Measurements from ENCODE around the gene PLCB4.

The PLCB4 gene

DNA sequence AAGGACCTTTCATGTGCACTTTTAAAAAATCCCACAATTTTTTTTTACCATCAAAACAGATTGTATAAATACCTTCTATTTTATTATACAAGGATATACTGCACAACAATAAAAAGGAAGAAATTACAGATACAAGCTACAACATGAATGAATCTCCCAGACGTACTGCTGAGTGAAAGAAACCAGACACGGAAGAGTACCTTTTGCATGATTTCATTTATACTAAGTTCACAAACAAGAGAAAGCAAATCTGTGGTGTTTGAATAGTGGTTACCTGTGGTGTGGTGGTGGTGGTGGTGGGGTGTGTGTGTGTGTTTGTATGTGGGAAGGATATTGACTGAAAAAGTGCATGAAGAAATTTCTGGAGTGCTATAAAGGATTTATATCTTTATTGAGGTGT, 6.8 kb upstream of the PLCB4 start:
- no peak for DNase-seq

DNA sequence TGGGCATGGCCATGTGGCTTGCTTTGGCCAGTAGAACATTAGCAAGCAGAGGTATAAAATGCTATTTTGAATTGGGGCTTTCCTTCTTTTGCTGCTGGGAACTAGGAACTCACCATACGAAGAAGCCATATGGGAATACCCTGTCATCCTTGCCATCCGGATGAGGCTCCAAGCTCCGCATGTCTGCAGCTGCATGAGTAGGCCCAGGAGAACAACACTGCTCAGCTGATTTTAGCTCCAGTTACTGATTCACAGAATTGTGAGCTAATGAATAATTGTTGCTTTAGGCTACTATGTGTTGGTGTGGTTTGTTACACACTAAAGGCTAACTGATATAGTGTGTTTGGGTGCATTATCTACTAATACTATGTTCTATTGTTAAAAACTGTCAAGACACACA, 2.7 kb upstream of the PLCB4 start:
- DNase-seq, result no peak

DNA sequence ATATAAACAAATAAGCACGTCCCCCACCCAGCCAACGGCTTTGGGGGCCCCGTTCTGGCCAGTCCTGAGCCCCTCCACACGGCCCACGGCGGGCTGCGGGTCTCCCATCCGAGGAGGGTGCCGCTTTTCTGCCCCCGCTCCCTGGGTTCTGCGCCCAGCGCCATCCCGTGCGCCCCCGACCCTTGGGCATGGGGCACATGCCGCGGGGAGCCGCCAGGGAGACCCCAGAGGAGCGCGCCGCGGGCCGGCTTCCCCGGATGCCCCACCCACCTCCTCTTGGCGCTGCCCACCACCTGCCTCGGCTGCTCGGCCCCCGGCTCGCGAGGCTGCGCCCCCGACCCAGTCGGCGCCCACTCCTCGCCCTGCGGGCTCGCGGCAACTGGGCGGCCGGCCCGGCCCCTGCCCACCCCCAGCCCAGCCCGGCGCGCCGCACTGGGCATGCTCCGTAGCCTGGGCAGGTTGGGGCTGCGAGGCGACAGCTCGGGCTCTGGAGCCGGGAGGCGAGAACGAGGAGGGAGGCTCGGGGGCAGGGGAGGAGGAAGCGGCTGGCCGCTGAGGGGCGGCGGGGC, 570 bp upstream of the PLCB4 start:
- peak; percentile 83 for DNase-seq

DNA sequence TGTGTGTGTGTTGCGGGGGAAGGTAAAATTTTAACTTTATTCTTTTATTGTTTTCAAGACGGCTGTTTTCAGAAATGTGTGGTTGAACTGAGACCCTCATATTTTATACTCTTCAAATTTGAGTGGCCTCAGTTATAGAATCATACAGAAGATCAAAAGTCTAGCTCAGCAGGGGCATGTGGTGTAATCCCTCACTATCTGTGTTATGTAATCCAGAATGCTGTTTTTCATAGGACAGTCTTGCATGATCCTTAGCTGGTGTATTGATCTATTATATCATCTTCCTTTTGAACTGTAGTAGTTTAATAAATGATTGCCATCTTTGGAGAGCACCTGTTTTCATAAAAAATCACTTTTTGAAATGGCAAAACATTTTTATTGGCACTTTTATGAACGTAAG, 1.4 kb downstream of the PLCB4 start:
- DNase-seq, result no peak

DNA sequence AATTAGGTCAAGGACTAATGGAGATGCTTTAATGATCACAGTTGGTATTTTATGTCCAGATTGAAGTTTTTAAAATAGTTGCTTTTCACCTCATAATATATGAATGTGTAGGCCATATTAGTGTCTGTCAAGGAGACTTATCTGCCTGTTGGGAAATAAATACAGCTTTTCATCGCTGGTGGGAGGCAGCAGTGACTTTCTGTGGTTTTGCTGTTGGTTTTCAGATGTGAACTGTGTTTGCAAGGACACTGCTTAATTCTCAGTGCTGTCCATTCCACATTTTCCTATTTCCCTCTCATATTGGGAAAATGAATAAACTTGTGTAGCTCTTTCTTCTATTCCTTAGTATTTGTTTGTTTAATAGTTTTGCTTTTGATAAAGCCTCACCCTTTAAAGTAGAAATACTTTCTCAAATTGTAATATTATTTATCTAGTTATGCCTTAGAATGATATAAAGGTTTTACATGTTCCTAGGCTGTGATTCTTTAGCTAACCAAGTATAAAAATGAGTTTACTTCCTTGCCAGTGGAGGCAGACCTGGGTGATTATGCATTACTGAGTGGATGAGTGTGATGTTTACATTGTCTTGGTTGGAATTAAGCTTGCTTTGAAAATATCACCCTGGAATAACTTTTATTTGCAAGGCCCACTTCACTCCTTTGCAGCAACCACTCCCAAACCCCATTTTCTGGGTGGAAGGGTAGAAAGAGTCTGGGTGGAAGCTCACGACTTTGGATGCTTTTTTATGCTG, 3.3 kb downstream of the PLCB4 start:
- no peak for DNase-seq

DNA sequence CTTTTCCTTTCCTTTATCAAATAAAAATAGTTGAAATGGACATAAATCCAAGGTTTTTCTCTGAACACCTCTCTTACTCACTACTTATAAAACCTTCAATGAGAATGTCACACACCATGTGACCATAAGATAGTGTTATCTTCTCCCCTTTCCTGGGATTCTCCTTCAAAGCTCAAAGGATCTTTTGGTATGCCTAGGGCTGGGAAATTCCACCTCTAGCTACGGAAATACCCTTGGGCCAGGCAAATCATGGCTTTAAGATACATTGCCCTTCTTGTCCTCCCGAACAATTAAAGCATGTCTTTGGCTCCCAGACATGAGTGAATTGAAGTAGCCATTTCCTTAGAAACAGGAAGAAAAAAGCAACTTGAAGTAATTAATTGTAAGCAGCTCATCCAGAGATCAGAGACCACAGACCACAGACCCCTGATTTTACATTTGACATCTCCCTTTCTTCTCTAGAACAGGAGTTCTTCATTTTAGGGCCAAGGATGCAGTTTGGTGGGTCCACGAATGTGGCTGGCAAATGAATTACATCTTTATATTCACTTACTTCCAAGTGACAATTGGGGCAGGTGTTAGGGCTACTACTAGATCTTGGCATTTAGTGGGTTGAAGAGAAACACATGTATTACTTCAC, 4.1 kb downstream of the PLCB4 start:
- no peak for DNase-seq

DNA sequence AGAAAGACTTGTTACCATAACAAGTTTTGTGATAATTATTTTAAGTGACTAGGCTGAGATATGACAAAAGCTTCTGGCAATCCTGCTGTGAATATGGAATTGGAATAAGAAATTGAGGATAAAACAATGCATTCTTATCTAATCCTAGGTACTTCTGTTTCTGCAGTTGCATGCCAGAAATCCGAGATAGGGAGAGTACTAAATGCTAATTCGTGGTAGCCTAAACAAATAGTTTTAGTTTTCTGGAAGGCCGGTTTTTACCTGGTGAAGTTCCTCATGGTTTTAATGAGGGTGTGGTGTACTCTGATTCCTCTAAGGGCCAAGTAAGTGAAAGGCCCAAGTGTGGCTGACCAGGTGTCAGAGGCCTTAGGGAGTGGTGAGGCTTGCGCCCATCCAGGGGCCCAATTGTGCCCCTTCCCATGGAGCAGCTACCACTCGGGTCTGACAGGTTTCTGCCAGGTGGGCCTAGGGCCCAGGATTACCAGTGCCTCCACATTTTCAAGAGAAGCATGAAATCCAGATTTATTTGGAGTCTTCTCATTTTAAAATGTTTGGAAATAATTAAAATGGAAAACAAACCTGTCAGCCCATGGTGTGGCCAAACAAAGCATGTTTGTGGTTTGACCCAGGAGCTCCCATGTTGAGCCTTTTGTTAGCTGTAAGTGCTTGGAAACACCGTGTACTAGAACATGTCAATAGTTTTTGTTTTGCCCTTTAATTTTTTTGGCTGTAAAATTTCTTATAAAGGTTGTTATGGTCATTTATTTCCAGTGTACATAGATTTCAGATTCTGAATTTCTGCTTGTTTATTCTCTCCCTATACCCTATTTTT, 6.6 kb downstream of the PLCB4 start:
- peak; percentile 20 for DNase-seq

DNA sequence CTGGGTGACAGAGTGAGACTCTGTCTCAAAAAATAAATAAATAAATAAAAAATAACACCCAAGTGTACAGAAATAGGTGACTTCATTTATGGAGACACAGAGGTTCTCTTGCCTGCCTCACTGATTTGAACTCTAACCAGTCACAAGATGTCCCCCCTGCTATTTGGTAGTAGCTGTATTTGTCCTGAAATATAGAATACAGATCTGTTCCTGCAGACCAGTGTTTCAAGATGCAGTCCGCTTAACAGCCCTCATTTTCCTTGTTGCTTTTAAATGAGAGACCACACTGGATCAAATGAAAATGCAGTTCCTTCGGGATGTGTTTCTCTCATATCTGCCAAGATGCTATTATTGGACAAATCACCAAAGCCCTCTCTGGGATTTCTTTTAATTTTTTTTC, 7.6 kb downstream of the PLCB4 start:
- no peak for DNase-seq

DNA sequence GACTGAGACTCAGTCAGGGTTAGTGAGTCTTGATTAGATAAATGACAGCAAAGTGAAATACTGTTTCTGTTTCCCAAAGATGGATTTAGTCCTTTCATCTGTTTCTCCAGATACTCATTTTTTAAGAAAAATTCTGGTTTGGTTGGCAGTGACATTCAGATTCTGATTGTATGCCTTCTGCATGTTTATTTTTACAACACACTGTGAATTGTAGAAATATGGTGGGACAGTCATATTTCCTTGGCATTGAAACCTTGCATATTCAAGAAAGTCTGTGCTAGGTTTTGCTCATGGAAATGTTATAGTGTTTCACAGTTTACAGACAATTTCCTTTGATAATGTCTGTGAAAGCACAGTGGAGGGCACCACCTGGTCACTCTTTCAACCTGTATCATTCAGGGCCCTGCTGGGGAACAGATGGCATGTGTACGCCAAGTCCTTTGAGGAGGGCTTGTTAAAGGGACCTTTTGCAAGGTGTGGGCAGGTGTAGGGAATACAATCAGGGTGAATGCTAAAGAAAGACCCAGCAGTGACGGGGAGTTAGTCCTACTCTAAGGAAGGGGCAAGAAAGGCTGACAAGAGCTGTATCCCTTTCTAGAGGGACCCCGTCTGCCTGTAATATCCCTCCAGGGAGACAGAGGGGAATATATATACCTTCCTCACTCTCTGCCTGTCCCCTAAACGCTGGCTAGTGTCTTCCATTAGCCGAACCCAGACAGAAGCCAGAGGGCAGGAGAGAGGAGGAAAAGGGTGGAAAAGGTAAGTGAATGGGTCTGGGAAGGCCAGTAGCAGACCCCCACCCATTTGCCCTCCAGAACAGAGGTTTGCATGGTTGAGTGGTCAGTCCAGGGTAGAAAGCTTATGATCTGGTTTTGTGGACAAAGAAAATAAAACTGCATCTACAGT, 10.2 kb downstream of the PLCB4 start:
- peak; percentile 62 for DNase-seq

DNA sequence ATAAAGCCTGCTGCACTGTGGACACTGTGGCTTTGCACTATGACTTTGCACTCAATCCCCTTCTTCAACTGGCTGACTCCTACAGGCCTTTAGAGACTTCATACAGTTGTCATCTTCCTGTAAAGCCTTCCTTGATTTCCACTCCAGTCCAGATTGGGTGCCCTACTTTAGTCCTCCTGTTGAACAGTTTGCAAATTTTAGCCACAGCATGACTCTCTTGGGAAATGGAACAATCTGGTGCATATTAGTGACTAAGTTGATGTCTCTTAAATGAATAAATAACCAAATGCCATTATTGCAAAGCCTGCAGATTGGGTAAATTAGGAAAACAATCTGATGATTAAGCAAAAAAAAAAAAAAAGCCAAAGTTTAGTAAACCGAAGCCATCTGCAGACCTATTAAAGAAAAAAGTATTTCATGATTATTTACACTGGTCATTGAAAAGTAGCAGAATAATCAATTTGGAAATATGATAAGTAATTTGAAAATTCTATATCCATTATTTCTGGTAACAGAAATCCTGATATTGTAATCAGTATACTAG, 12.6 kb downstream of the PLCB4 start:
- DNase-seq, result no peak

DNA sequence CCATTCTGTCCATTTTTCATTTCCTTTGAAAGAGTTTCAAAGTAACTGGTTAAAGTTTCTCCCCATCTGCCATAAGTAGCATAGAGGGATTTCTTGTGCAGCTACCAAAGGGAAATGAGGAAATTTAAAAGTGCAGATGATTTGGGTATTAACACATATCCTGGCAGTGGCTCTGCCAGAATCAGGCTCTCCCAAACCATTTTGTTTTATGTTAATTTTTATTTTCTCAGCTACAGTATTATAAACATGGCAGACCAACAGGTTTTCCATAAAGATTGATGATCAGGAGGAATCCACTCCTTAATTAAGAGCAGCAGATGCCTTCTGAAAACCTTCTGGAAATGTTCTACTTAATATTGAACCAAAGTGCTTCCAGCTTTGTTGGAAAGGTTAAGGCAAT, 13.9 kb downstream of the PLCB4 start:
- no peak for DNase-seq

DNA sequence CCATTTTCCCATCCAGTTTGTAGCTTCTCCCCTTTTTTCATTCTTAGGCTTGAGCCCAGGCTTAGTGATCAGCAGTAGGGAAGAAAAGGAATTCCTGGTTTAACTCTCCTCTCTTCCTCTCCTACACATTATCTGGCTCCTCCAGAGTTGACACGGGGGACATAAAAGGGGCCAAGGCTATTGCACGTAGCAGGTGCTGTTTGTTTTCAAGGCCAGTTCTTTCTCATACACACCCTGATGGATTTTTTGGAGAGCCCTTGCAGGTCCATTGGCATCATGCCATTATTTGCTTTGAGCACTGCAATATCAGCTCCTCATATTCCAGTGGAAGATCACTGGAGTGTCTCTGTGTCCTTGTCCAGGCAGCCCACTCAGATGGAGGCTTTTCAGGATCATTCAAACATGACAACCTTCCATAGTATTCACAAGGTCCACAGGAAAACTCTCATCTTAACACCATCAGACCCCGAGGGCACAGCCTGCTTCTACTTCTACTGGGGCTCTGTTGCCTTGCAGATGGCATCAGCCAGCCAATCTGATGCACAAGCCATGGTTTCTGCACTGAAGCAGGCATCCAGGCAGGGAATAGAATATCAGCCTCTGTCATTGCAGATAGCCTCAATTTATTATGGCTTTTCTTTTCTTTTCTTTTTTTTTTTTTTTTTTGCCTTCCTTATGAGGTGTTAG, 18.8 kb downstream of the PLCB4 start:
- peak; percentile 88 for DNase-seq

DNA sequence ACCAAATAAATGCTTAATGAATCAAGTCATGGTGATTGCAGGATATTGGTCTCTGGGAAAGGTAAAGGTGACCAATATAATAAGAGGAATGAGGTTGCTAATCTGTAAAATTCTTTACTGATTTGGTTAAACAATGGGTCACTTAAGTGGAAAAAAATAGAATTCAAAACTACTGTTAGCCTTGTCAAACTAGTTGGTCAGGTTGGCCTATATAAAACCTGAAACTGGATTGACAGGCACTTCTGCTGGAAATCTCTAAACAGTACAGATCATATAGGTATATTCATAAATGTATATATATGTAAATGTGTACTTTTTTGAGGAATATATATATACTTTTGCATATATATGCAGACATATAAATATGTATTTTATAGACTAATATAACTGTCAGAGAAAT, 19.7 kb downstream of the PLCB4 start:
- DNase-seq, result no peak

DNA sequence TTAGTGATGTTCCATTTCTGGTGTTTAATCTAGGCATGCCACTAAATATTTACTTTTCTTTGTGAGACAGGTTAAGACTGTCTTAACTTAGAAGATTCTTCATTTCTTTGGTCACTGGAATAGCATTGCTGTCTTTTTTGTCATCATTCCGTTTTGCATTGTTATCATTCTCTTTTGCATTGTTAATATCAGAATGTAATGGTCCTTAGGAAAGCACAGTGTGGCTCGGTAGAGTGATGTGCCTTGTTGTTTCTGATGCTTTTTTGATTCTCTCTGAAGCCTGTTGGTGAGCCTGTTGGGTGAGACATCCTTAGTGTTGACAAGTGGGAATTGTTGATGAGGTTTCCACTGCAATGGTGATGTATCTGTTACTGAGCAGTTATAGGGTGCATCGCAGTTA, 23.2 kb downstream of the PLCB4 start:
- DNase-seq, result no peak

DNA sequence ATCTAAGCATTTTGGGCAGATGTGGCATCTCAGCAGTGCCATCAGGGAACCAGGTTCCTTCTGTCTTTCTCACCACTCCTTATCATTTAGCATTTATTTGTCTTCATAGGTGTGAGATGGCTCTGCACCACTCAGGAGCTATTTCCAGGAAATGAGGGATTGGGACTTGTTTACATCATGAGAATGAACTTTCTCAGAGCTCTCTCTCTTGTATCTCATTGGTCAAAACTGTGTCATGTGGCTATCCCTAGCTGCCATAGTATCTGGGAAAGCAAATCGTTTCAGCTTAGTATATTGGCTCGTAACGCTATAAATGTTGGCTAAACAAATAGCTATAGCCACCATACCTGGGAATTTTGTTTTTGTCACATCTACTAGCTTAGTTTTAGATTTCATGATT, 23.8 kb downstream of the PLCB4 start:
- DNase-seq, result no peak

DNA sequence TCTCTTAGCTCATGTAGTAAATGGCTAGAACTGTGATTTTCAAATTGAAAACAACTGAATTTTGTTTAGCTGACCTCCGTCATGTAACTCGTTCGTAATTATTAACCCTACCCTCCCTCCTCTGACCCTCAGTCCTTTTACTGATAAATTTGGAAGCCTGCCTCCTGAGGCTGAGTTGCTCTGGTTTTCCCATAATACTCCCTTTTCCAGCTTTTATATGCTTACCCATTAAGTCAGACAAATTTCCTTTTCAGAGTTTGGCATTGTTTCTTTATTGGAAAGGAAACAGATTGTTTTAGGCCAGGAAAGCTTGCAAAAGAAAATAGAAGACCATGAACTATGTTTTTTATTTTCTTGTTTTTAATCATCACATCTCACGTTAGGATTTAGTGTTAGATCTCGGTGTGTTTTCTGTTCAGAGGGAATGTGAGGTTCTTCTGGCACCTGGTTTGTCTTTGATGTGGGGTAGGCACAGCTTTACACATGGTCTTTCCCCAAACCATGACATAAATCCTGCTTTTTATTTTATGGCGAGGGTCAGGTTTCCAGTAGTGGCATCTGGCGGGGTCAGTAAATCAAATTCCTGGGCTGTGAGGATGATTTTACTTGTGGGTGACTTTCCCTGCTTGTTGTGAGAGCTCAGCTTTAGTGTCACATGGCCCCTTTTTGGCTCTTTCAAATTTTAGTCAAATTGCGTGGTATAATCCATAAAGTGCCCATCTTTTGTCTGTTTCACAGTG, 24.5 kb downstream of the PLCB4 start:
- no peak for DNase-seq

DNA sequence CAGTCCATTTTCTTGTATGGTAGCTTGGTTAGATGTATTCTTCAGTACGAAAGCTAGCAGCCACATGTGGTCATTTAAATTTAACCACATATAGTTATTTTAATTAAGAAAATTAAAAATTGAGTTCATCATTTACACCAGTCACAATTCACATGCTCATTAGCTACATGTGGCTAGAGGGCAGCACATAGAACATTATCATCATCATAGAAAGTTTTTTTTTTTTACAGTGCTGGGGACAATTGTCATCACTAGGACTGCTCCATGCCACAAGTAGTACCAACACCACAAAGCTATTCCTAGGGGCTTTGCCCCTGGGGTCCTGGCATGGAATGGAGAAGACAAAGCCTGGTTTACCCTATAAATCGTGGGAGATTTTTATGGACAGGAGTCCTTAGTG, 30.5 kb downstream of the PLCB4 start:
- no peak for DNase-seq

DNA sequence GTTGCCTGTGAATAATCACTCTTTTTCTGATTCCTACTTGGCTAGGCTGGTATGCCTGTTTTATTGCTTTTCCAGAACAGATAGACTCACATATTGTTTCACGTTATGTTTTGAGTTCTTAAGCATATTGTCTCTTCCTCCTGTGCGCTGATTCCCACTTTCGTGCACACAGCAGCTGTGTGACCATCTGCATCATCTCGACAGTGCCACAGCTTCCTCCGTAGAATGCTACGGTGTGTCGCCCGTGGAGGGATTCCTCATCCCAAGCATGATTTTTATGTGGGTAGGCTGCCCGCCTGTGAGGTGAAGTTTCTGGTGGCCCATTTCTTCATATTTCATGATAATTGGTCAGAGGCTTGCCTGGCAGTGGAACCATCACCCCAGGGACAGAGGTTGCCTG, 31.8 kb downstream of the PLCB4 start:
- no peak for DNase-seq

DNA sequence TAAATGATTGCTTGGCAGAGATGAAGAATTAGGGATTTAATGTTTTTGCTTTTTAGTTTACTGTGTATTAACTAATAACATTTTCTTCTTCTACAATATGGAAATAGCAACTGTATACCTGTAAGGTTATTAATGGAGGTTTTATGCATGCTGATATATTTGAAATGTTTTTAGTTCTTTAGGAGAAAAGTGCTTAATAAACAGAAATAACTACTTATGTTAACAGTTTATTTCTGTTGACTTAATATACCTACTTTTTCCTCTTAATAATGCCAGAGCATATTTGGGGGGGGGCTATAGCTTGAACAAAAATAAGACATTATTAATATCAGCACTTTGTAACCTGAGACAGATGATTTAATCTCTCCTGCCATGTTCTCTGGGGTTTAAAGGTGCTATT, 33.6 kb downstream of the PLCB4 start:
- DNase-seq, result no peak

DNA sequence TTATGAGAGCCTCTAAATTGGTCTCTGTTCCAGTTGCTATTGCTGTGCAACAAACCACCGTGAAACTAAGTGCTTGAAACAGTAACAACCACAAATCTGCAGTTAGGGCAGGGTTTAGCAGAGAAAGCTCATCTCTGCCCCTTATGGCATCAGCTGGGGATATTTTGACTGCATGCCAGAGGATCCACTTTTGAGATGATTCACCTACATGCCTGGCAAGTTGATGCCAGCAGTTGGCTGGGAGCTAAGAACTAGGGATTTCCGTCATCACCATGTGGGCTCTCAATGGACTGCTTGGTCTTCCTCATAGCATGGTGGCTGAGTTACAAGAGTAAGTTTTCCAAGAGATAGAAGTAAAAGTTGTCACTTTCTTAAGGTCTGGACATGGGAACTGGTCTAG, 35.1 kb downstream of the PLCB4 start:
- no peak for DNase-seq

DNA sequence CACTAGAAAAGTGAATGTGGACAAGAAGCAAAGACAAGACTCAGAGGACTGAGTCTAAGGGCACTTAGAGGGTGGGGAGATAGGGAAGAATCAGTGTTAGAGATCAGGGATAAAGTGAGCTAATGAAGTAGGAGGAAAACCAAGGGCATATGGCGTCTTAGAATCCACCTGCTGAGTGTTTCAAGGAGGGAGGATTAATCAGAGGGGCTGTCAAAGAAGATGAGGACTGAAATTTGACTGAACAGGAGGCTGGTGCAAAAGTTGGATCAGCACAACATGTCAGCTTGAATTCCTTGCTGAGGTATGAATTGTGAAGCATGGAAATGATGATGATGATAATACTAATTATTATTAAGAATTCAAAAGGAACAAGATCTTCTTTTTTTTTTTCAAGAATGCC, 39.4 kb downstream of the PLCB4 start:
- no peak for DNase-seq

All from NCI-H345 (cell line).